ENCODE measurements around the gene LCE3C.

DNA sequence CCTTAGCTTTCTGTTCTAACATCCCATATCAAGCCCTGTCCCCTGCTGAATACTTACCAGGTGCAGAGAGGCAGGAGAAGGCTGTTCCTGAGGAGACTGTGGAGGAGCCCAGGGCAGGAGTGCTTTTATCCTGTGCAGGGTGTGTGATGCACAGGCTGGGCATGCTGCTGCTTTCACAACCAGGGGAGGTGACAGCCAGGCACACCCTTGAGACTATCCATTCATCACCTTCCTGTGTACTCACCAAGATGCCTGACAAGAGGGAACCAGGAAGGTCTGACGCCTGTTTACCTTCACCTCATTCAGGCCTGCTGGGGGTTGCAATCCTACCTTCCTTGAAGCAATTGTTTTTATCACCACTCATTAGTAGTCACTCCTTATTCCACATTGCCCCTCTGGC lies 33.4 kb upstream of the LCE3C start, which contains the start of gene LCE3E:
- TF ChIP-seq, protein P1, sequence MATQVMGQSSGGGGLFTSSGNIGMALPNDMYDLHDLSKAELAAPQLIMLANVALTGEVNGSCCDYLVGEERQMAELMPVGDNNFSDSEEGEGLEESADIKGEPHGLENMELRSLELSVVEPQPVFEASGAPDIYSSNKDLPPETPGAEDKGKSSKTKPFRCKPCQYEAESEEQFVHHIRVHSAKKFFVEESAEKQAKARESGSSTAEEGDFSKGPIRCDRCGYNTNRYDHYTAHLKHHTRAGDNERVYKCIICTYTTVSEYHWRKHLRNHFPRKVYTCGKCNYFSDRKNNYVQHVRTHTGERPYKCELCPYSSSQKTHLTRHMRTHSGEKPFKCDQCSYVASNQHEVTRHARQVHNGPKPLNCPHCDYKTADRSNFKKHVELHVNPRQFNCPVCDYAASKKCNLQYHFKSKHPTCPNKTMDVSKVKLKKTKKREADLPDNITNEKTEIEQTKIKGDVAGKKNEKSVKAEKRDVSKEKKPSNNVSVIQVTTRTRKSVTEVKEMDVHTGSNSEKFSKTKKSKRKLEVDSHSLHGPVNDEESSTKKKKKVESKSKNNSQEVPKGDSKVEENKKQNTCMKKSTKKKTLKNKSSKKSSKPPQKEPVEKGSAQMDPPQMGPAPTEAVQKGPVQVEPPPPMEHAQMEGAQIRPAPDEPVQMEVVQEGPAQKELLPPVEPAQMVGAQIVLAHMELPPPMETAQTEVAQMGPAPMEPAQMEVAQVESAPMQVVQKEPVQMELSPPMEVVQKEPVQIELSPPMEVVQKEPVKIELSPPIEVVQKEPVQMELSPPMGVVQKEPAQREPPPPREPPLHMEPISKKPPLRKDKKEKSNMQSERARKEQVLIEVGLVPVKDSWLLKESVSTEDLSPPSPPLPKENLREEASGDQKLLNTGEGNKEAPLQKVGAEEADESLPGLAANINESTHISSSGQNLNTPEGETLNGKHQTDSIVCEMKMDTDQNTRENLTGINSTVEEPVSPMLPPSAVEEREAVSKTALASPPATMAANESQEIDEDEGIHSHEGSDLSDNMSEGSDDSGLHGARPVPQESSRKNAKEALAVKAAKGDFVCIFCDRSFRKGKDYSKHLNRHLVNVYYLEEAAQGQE (IDR thresholded peaks at IDR 0.05; ENCODE audit: unreplicated experiment), result no peak
- TF ChIP-seq, protein P2, sequence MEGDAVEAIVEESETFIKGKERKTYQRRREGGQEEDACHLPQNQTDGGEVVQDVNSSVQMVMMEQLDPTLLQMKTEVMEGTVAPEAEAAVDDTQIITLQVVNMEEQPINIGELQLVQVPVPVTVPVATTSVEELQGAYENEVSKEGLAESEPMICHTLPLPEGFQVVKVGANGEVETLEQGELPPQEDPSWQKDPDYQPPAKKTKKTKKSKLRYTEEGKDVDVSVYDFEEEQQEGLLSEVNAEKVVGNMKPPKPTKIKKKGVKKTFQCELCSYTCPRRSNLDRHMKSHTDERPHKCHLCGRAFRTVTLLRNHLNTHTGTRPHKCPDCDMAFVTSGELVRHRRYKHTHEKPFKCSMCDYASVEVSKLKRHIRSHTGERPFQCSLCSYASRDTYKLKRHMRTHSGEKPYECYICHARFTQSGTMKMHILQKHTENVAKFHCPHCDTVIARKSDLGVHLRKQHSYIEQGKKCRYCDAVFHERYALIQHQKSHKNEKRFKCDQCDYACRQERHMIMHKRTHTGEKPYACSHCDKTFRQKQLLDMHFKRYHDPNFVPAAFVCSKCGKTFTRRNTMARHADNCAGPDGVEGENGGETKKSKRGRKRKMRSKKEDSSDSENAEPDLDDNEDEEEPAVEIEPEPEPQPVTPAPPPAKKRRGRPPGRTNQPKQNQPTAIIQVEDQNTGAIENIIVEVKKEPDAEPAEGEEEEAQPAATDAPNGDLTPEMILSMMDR (conservative IDR thresholded peaks at IDR 0.05; ENCODE audit: low read depth in 2 of 2), result no peak
- TF ChIP-seq CREB1 (CRISPR knock-in tag; IDR thresholded peaks at IDR 0.05; ENCODE audit: low read depth), result no peak
- no peak for TF ChIP-seq POLR2AphosphoS5 (IDR thresholded peaks at IDR 0.05; ENCODE audit: low read depth)
- TF ChIP-seq EZH2 (IDR thresholded peaks at IDR 0.05; ENCODE audit: low read depth, unreplicated experiment), result no peak
- no peak for TF ChIP-seq EZH2phosphoT487 (IDR thresholded peaks at IDR 0.05; ENCODE audit: unreplicated experiment)
- no peak for TF ChIP-seq NANOG (IDR thresholded peaks at IDR 0.05; ENCODE audit: borderline replicate concordance)
- no peak for TF ChIP-seq ZNF331 (CRISPR knock-in tag; IDR thresholded peaks at IDR 0.05; ENCODE audit: low read depth)

Data from GM23338 (cell line).